Renal cortex interstitium (tissue), 15 donors: Measurements from ENCODE around the gene HNRNPAB. TPM values are rescaled to one million over a fixed set of nuclear protein-coding genes. Genes with fewer than 3 reads are reported as not detected.

Source experiments
- DNase-seq, 11 donors: peaks; one replicate each; pipeline ENCODE4 v3.0.0-alpha.2; 2013; ENCODE audit warnings: low read depth in 9 of 11, low spot score in 4 of 11; ENCODE audit errors: extremely low read depth in 1 of 11
- long read RNA-seq, 16 experiments: transcript quantifications; one replicate each; lab custom pipeline, GENCODE V29; 2026
- polyA plus RNA-seq, 3 donors: library from polyadenylated mRNA; unstranded; fragments of 120-200 nt; gene quantifications; one replicate each; pipeline ENCODE4 v1.2.1, GENCODE V29; 2013; ENCODE audit not compliant: insufficient read length in 3 of 3

HNRNPAB gene
- 100 to 1,000 TPM; 121 to 174 (median 157) TPM for polyA plus RNA-seq
- long read RNA-seq, donor 1, partial matches to known transcripts: 13 of 27 reads
- long read RNA-seq, donor 1, other reads (novel, unspliced or antisense): 0 of 27 reads
- long read RNA-seq, donor 2, partial matches to known transcripts: 17 of 28 reads
- long read RNA-seq, donor 2, other reads (novel, unspliced or antisense): 0 of 28 reads
- long read RNA-seq, donor 3, transcript HNRNPAB-201 (7 exons, 1,602 nt): major isoform, 11 of 85 reads
- long read RNA-seq, donor 3, transcript HNRNPAB-205 (6 exons, 1,674 nt): minor isoform, 5 of 85 reads
- long read RNA-seq, donor 3, transcript HNRNPAB-202 (8 exons, 1,796 nt): minor isoform, 10 of 85 reads
- long read RNA-seq, donor 3, partial matches to known transcripts: 50 of 85 reads
- long read RNA-seq, donor 3, other reads (novel, unspliced or antisense): 6 of 85 reads
- long read RNA-seq, donor 4, partial matches to known transcripts: 51 of 57 reads
- long read RNA-seq, donor 4, other reads (novel, unspliced or antisense): 0 of 57 reads
- long read RNA-seq, donor 5: 0 reads
- long read RNA-seq, donor 6, transcript HNRNPAB-204 (7 exons, 1,785 nt): minor isoform, 5 of 60 reads
- long read RNA-seq, donor 6, transcript HNRNPAB-202 (8 exons, 1,796 nt): major isoform, 7 of 60 reads
- long read RNA-seq, donor 6, transcript HNRNPAB-201 (7 exons, 1,602 nt): minor isoform, 6 of 60 reads
- long read RNA-seq, donor 6, partial matches to known transcripts: 37 of 60 reads
- long read RNA-seq, donor 6, other reads (novel, unspliced or antisense): 0 of 60 reads
- long read RNA-seq, donor 7, transcript HNRNPAB-201 (7 exons, 1,602 nt): major isoform, 6 of 100 reads
- long read RNA-seq, donor 7, transcript HNRNPAB-202 (8 exons, 1,796 nt): minor isoform, 5 of 100 reads
- long read RNA-seq, donor 7, partial matches to known transcripts: 83 of 100 reads
- long read RNA-seq, donor 7, other reads (novel, unspliced or antisense): 0 of 100 reads
- long read RNA-seq, donor 8: 0 reads
- long read RNA-seq, donor 9, transcript HNRNPAB-201 (7 exons, 1,602 nt): minor isoform, 6 of 82 reads
- long read RNA-seq, donor 9, transcript HNRNPAB-202 (8 exons, 1,796 nt): major isoform, 12 of 82 reads
- long read RNA-seq, donor 9, partial matches to known transcripts: 59 of 82 reads
- long read RNA-seq, donor 9, other reads (novel, unspliced or antisense): 0 of 82 reads
- long read RNA-seq, donor 10, transcript HNRNPAB-201 (7 exons, 1,602 nt): major isoform, 5 of 57 reads
- long read RNA-seq, donor 10, partial matches to known transcripts: 45 of 57 reads
- long read RNA-seq, donor 10, other reads (novel, unspliced or antisense): 0 of 57 reads
- long read RNA-seq, donor 11, transcript HNRNPAB-202 (8 exons, 1,796 nt): major isoform, 5 of 66 reads
- long read RNA-seq, donor 11, partial matches to known transcripts: 51 of 66 reads
- long read RNA-seq, donor 11, other reads (novel, unspliced or antisense): 0 of 66 reads
- long read RNA-seq, donor 12, transcript HNRNPAB-205 (6 exons, 1,674 nt): major isoform, 5 of 37 reads
- long read RNA-seq, donor 12, partial matches to known transcripts: 29 of 37 reads
- long read RNA-seq, donor 12, other reads (novel, unspliced or antisense): 0 of 37 reads
- long read RNA-seq, donor 13: 0 reads
- long read RNA-seq, donor 14, transcript HNRNPAB-201 (7 exons, 1,602 nt): major isoform, 7 of 71 reads
- long read RNA-seq, donor 14, transcript HNRNPAB-205 (6 exons, 1,674 nt): minor isoform, 6 of 71 reads
- long read RNA-seq, donor 14, partial matches to known transcripts: 47 of 71 reads
- long read RNA-seq, donor 14, other reads (novel, unspliced or antisense): 6 of 71 reads
- long read RNA-seq, donor 15, partial matches to known transcripts: 7 of 16 reads
- long read RNA-seq, donor 15, other reads (novel, unspliced or antisense): 0 of 16 reads
- long read RNA-seq, donor 16, transcript HNRNPAB-204 (7 exons, 1,785 nt): minor isoform, 5 of 321 reads
- long read RNA-seq, donor 16, transcript HNRNPAB-201 (7 exons, 1,602 nt): minor isoform, 14 of 321 reads
- long read RNA-seq, donor 16, transcript HNRNPAB-202 (8 exons, 1,796 nt): major isoform, 23 of 321 reads
- long read RNA-seq, donor 16, partial matches to known transcripts: 256 of 321 reads
- long read RNA-seq, donor 16, other reads (novel, unspliced or antisense): 15 of 321 reads

DNA sequence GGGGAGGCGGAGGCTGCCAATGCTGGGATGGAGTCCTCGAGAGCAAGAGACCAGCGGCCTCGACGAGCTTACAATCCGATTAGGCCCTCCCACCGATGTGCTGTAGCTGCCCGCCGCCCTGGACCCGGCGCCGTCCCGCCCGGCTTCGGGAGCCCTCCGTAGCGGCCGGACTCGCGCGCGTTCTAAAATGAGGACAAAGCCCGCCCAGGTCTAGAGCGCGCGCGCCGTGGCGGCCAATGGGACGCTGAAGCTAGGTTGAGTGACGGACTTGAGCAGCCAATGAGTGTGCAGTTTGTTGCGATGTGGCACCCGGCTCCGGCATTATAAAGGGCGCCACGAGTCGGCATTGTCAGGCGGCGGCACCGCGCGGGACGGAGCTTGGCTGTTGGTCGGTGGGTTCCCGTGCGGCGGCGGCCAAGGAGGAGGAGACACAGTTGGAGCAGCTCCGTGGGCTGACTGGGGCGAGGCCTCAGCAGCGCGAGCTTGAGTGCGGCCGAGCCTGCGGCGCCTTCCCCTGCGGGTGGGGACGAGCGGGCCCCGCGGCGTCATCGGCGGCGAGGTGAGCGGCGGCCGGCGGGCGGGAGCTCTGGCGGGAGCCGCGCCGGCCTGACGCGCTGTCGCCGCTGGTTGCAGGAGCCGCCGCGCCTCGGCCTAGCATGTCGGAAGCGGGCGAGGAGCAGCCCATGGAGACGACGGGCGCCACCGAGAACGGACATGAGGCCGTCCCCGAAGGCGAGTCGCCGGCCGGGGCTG lies at the start of gene HNRNPAB:
TSS of gene HNRNPAB (plus strand) at position 352 of the 753 bp plus-strand sequence. CDS start at position 657, 305 bp downstream.
- peak; percentile 91 to 97 (median 95) for DNase-seq

DNA sequence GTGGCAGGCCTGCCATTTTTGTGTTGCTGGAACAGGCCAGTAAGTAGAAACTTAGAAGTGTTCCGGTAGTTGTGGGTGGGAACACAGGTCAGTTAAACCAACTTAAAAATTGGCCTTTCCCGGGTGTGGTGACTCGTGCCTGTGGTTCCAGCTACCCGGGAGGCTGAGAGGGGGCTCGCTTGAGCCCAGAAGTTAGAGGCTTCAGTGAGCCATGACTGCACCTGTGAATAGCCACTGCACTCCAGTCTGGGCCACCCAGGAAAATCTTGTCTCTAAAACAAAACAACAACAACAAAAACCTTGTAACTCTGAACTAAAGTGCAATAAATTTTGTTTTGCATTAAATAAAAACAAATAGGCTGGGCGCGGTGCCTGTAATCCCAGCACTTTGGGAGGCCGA lies 49.3 kb upstream of the HNRNPAB start:
- DNase-seq: no peak

DNA sequence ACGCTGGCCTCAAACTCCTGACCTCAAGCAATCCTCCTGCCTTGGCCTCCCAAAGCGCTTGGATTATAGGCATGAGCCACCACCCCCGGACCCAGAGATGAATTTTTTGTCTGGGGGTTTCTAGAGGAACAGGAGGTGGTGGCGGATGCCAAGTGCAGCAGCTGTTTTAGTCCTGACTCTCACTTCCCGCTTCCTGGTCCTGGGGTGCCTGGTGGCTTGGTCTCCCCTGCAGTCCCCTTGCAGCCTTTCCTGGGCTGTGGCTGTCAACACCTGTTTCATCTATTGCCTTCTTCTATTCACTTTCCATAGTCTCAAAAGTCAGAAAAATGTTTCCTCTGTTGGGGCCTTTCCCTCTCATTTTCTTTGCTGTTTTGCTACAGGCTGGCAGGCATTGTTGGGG lies 44.2 kb upstream of the HNRNPAB start:
- no peak for DNase-seq

DNA sequence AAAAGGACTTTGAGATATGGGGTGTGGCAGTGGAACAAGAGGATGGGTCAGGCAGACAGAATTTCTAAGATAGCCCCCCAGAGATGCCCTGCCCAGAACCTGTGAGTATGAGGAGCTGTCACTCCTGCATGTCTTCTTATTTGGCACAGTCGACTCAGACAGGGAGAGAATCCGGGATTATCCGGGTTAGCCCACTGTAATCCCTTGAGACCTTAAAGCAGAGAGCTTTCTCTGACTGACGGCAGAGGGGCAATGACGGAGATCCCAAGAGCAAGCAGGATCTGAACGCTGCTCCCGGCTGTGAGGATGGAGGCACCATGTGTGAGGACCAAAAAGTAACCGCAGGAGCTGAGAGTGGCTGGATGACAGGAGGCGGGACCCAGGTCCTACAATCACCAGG lies 41.9 kb upstream of the HNRNPAB start:
- DNase-seq: no peak

GRCh38 chr5:178163772-178164735 lies 40.3 kb upstream of the HNRNPAB start:
- DNase-seq: peak; percentile 62 to 84 (median 78)

GRCh38 chr5:178165581-178165980 lies 38.8 kb upstream of the HNRNPAB start:
- no peak for DNase-seq

GRCh38 chr5:178170455-178170854 lies 33.9 kb upstream of the HNRNPAB start:
- DNase-seq: no peak

DNA sequence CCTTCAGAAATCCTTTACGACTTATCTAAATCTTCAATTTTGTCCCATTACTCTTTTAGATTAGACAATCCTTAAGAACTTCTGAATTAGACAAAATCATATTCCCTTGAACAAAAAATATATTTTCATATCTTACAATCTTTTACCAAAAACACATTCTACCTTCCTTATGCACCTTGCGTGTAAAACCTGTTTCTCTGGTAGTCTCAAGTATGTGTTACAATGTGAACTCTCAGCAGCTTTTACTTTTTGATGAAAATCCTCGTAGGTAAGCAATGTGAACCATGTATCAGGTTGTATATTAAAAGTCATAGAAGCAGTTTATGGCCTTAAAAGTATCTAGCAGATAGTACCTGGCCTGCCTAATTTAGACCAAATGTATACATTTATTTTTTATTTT lies 29.9 kb upstream of the HNRNPAB start:
- DNase-seq: no peak

GRCh38 chr5:178176791-178177190 lies 27.5 kb upstream of the HNRNPAB start:
- no peak for DNase-seq

- no peak for DNase-seq
These were observed 26.8 kb upstream of the HNRNPAB start for GRCh38 chr5:178177569-178177968.

- DNase-seq: no peak
These were observed 24.0 kb upstream of the HNRNPAB start for GRCh38 chr5:178180141-178180863.

DNA sequence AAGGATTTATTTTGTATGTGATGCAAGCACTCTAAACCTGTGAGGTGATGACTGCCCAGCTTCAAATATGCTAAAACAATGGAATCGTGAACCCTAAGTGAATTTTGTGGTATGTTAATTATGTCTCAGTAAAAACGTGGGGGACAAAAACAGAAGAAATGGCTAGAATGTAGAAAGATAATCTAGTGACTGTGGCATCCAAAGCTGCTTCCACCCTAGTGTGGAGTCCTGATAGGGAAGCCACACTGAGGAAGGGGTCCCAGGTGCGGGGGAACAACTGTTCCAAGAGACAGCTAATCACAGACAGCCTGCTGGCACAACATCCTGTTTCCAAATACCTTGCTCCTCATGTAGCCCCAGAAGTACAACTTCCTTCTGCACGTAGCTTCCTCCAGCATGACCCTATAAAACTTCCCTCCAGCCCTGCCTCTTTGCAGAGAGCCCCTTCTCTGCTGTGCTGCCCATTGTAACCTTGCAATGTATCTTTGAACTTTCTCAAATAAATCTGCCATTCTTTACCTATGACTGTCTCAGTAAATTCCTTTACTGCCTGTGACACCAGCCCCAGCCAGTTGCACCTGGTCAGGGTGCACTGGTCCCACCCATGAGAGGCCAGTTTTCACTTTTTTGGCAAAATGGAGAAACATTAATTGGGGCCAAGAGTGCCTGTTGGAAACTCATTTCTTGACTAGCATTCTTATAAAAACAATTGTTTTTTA lies 22.0 kb upstream of the HNRNPAB start:
- no peak for DNase-seq

DNA sequence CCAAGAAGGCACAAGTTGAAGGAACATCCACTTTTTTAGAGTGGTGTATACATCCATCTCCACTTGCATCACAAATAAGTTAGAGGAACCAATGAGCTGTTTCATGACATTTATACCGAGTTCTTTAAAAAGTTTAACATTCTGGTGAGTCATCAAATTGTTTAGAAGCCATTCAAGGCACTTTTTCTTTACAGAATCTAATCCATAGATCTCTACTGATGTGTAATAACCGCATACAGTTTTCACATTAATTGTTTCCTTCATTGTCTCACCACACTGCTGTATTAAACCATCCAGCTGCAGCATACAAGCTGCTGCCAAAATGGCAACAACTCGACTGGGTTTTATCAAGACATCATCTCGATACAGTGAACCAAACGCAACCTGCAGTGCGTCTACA lies 17.9 kb upstream of the HNRNPAB start:
- DNase-seq: no peak

DNA sequence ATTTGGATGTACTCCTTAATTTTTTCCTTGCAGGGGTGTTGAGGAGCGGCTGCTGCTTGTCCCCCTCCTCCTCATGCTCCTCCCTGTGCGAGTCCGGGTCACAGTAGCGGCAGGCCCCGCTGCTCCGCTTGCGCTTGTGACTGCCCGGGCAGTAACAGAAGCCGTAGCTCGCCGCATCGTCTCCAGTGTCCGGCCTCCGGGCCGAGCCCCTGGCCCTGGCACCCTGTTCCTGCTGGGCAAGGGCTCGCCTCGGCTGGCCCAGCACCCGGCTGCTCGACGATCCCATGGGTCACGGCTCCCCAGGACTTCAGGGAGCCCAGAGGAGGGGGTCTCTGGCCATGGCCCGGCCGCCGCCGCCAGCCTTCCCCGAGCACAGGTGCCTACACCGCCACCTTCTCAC lies 17.3 kb upstream of the HNRNPAB start, which contains the start of gene GMCL2:
TSS of gene GMCL2 (minus strand) at position 358 of the 400 bp plus-strand sequence. CDS start at position 286, 72 bp downstream.
- no peak for DNase-seq
